ENCODE results near the gene CST9L. TPM values are rescaled to one million over a fixed set of nuclear protein-coding genes. Genes with fewer than 3 reads are reported as not detected.

Gene CST9L
- total and polyA plus RNA-seq, 7 experiments from 2014 or later = not detected

DNA sequence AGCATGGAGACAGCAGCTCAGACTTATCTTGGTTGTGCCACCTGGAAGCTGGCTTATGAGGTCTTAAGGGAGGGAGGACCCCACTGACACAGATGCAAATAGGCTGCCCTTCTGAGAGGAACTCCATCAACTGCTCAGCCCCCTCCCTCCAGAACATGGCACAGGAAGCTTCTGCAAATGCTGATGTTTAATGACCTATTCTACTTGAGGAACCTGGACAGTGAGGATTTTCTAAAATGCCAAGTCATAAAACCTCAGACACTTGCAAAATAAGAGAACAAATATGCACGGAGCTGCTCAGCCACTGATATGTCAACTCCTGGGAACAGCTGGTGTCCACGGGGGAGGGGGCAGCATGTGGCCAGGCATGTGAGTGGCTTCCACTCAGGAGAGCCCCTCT lies 34.0 kb upstream of the CST9L start:
- Mint-ChIP-seq H3K27me3 (peaks cover 4 to 6% (median 5%) of the 10 kb centered on the region in 5 donors), H3K9me3 (no peaks in the 10 kb centered on the region), H3K4me3 (no peak overlapping the region), H3K4me1 (peaks cover 0 to 4% (median 0%) of the 10 kb centered on the region in 7 donors), H3K36me3 (no peaks in the 10 kb centered on the region), H3K27ac (no peak overlapping the region)
- Histone ChIP-seq H3K27me3 (ENCODE audit: control insufficient read depth in 2 of 2, insufficient read depth in 2 of 2, low read length in 2 of 2) (no peaks in the 10 kb centered on the region), H3K4me3 (ENCODE audit: low read length) (no peak overlapping the region), H3K4me1 (ENCODE audit: control insufficient read depth in 2 of 2, insufficient read depth in 2 of 2, low read length in 2 of 2) (no peaks in the 10 kb centered on the region), H3K9me3 (ENCODE audit: control insufficient read depth in 2 of 3, low read length in 3 of 3) (no peaks in the 10 kb centered on the region), H3K36me3 (ENCODE audit: control insufficient read depth in 2 of 3, insufficient read depth in 3 of 3, low read length in 3 of 3) (no peaks in the 10 kb centered on the region), H3K27ac (ENCODE audit: low read depth, low read length) (no peak overlapping the region)
- DNase-seq (no peak), ATAC-seq (peak; percentile 53)
- intact Hi-C loops (cut with micrococcal nuclease) = loop anchor here in 1 of 2 donors (10.0 kb wide), 1 partner anchor 907 kb away; no protein-coding TSS in a partner anchor
- POLR2A ChIA-PET = no interaction called here
- CTCF ChIA-PET = no interaction called here

- no peak overlapping the region for H3K4me3 Mint-ChIP-seq
- Histone ChIP-seq H3K36me3 (ENCODE audit: control insufficient read depth in 2 of 3, insufficient read depth in 3 of 3, low read length in 3 of 3) (no peaks in the 10 kb centered on the region), H3K4me3 (ENCODE audit: low read length) (no peak overlapping the region), H3K27me3 (ENCODE audit: control insufficient read depth in 2 of 2, insufficient read depth in 2 of 2, low read length in 2 of 2) (no peaks in the 10 kb centered on the region), H3K4me1 (ENCODE audit: control insufficient read depth in 2 of 2, insufficient read depth in 2 of 2, low read length in 2 of 2) (no peaks in the 10 kb centered on the region), H3K27ac (ENCODE audit: low read depth, low read length) (no peak overlapping the region), H3K9me3 (ENCODE audit: control insufficient read depth in 2 of 3, low read length in 3 of 3) (no peaks in the 10 kb centered on the region)
- no peaks in the 10 kb centered on the region for H3K9me3 Mint-ChIP-seq
- ChIA-PET CTCF (no interaction called here), POLR2A (no interaction called here)
- no peak for ATAC-seq
- H3K27me3 Mint-ChIP-seq = peaks cover 4 to 9% (median 5%) of the 10 kb centered on the region in 5 donors
- no peak overlapping the region for H3K27ac Mint-ChIP-seq
- H3K36me3 Mint-ChIP-seq = no peaks in the 10 kb centered on the region
- DNase-seq = no peak
- intact Hi-C loops (cut with micrococcal nuclease) = loop anchor here in 1 of 2 donors (10.0 kb wide), 1 partner anchor 907 kb away; no protein-coding TSS in a partner anchor
- H3K4me1 Mint-ChIP-seq = peaks cover 0 to 4% (median 0%) of the 10 kb centered on the region in 7 donors
These were observed 33.4 kb upstream of the CST9L start for GRCh38 chr20:23601715-23602114.

DNA sequence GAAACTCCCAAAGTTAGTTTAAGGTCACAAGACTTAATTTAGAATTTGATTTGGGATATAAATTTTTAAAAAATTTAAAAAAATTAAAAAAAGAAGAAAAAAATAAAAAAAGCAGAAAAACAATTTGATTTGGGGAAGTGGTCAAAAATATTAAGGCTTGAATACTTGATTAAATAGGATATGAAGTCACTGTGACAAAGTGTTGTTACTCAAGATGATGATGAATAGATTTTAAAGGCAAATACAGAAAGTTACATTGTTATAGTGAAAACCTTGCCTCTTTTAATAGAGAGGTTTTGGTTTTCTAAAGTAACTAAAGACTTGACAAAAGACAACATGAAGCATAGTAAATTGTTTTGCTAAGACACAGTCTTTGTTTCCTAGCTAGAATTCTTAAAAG lies 30.2 kb upstream of the CST9L start:
- H3K27me3 ChIP-seq (ENCODE audit: control insufficient read depth in 2 of 2, insufficient read depth in 2 of 2, low read length in 2 of 2) = peaks cover 0 to 3% of the 10 kb centered on the region in 2 donors
- no peaks in the 10 kb centered on the region for H3K36me3 ChIP-seq (ENCODE audit: control insufficient read depth in 2 of 3, insufficient read depth in 3 of 3, low read length in 3 of 3)
- Mint-ChIP-seq H3K27me3 (peaks cover 0 to 7% (median 4%) of the 10 kb centered on the region in 5 donors), H3K36me3 (no peaks in the 10 kb centered on the region), H3K9me3 (no peaks in the 10 kb centered on the region), H3K4me3 (no peak overlapping the region), H3K27ac (no peak overlapping the region), H3K4me1 (peaks cover 0 to 1% (median 0%) of the 10 kb centered on the region in 7 donors)
- CTCF ChIA-PET = no interaction called here
- intact Hi-C loops (cut with micrococcal nuclease) = no loop called here
- no peaks in the 10 kb centered on the region for H3K4me1 ChIP-seq (ENCODE audit: control insufficient read depth in 2 of 2, insufficient read depth in 2 of 2, low read length in 2 of 2)
- no peak overlapping the region for H3K27ac ChIP-seq (ENCODE audit: low read depth, low read length)
- no peak for DNase-seq
- H3K4me3 ChIP-seq (ENCODE audit: low read length) = no peak overlapping the region
- ATAC-seq = no peak
- POLR2A ChIA-PET = no interaction called here
- no peaks in the 10 kb centered on the region for H3K9me3 ChIP-seq (ENCODE audit: control insufficient read depth in 2 of 3, low read length in 3 of 3)

DNA sequence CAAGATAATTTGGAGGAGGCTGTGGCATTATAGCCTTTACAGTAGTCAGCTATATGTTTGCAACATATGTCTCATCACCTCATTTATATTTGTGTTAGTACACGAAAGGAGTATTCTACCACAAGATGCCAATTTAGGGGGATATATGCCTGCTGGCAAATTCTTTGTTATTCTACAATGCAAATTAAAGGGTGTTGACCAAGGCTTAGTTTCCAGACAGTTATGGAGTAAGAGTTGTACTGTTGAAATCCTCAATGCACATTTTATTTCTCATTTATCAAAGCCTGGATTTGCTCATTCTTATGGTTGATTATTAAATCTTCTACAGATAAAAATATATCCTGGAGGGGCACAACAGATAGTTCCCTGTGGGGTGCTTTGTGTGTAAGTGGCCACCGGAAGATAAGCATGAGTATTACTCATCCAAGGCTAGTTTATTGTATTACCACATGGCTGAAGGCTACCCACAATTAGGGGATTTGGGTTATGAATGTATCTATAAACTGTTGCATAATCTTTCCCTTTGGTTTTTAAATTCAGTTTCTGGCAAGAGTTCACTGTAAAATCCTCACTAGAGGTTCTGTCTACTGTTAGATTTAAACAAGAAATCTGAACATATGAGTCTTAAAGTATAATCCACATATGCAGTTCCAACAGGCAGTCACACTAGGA lies 28.4 kb upstream of the CST9L start:
- H3K36me3 ChIP-seq (ENCODE audit: control insufficient read depth in 2 of 3, insufficient read depth in 3 of 3, low read length in 3 of 3) = no peaks in the 10 kb centered on the region
- H3K4me1 Mint-ChIP-seq = peaks cover 0 to 1% (median 0%) of the 10 kb centered on the region in 7 donors
- H3K4me3 ChIP-seq (ENCODE audit: low read length) = no peak overlapping the region
- no peaks in the 10 kb centered on the region for H3K36me3 Mint-ChIP-seq
- ATAC-seq = peak; percentile 36
- POLR2A ChIA-PET = no interaction called here
- DNase-seq = no peak
- H3K27me3 Mint-ChIP-seq = peaks cover 0 to 7% (median 0%) of the 10 kb centered on the region in 5 donors
- H3K27me3 ChIP-seq (ENCODE audit: control insufficient read depth in 2 of 2, insufficient read depth in 2 of 2, low read length in 2 of 2) = peaks cover 0 to 3% of the 10 kb centered on the region in 2 donors
- H3K27ac Mint-ChIP-seq = no peak overlapping the region
- H3K4me3 Mint-ChIP-seq = no peak overlapping the region
- intact Hi-C loops (cut with micrococcal nuclease) = no loop called here
- no peak overlapping the region for H3K27ac ChIP-seq (ENCODE audit: low read depth, low read length)
- CTCF ChIA-PET = no interaction called here
- no peaks in the 10 kb centered on the region for H3K9me3 Mint-ChIP-seq
- no peaks in the 10 kb centered on the region for H3K4me1 ChIP-seq (ENCODE audit: control insufficient read depth in 2 of 2, insufficient read depth in 2 of 2, low read length in 2 of 2)
- H3K9me3 ChIP-seq (ENCODE audit: control insufficient read depth in 2 of 3, low read length in 3 of 3) = no peaks in the 10 kb centered on the region

GRCh38 chr20:23595941-23596340 lies 27.7 kb upstream of the CST9L start:
- no peaks in the 10 kb centered on the region for H3K9me3 Mint-ChIP-seq
- H3K27me3 Mint-ChIP-seq = peaks cover 0 to 7% (median 0%) of the 10 kb centered on the region in 5 donors
- ATAC-seq = no peak
- DNase-seq = no peak
- Histone ChIP-seq H3K36me3 (ENCODE audit: control insufficient read depth in 2 of 3, insufficient read depth in 3 of 3, low read length in 3 of 3) (no peaks in the 10 kb centered on the region), H3K9me3 (ENCODE audit: control insufficient read depth in 2 of 3, low read length in 3 of 3) (no peaks in the 10 kb centered on the region), H3K4me1 (ENCODE audit: control insufficient read depth in 2 of 2, insufficient read depth in 2 of 2, low read length in 2 of 2) (no peaks in the 10 kb centered on the region), H3K27ac (ENCODE audit: low read depth, low read length) (no peak overlapping the region), H3K4me3 (ENCODE audit: low read length) (no peak overlapping the region), H3K27me3 (ENCODE audit: control insufficient read depth in 2 of 2, insufficient read depth in 2 of 2, low read length in 2 of 2) (peaks cover 0 to 3% of the 10 kb centered on the region in 2 donors)
- H3K36me3 Mint-ChIP-seq = no peaks in the 10 kb centered on the region
- H3K4me3 Mint-ChIP-seq = no peak overlapping the region
- intact Hi-C loops (cut with micrococcal nuclease) = no loop called here
- peaks cover 0 to 1% (median 0%) of the 10 kb centered on the region in 7 donors for H3K4me1 Mint-ChIP-seq
- ChIA-PET POLR2A (no interaction called here), CTCF (no interaction called here)
- H3K27ac Mint-ChIP-seq = no peak overlapping the region

GRCh38 chr20:23588434-23589403 lies 20.4 kb upstream of the CST9L start:
- CTCF ChIA-PET = no interaction called here
- DNase-seq (no peak), ATAC-seq (no peak)
- no peaks in the 10 kb centered on the region for H3K4me1 ChIP-seq (ENCODE audit: control insufficient read depth in 2 of 2, insufficient read depth in 2 of 2, low read length in 2 of 2)
- H3K36me3 ChIP-seq (ENCODE audit: control insufficient read depth in 2 of 3, insufficient read depth in 3 of 3, low read length in 3 of 3) = no peaks in the 10 kb centered on the region
- H3K4me1 Mint-ChIP-seq = peaks cover 0 to 1% (median 0%) of the 10 kb centered on the region in 7 donors
- peaks cover 7 to 43% (median 14%) of the 10 kb centered on the region in 5 donors for H3K27me3 Mint-ChIP-seq
- peak overlapping the region in 1 of 10 donors; percentile 82 for H3K4me3 Mint-ChIP-seq
- intact Hi-C loops (cut with micrococcal nuclease) = no loop called here
- H3K4me3 ChIP-seq (ENCODE audit: low read length) = no peak overlapping the region
- POLR2A ChIA-PET = no interaction called here
- H3K36me3 Mint-ChIP-seq = no peaks in the 10 kb centered on the region
- no peaks in the 10 kb centered on the region for H3K27me3 ChIP-seq (ENCODE audit: control insufficient read depth in 2 of 2, insufficient read depth in 2 of 2, low read length in 2 of 2)
- no peak overlapping the region for H3K27ac ChIP-seq (ENCODE audit: low read depth, low read length)
- peaks cover 0 to 2% (median 0%) of the 10 kb centered on the region in 11 donors for H3K9me3 Mint-ChIP-seq
- peak overlapping the region in 2 of 9 donors; percentile 56 to 93 for H3K27ac Mint-ChIP-seq
- H3K9me3 ChIP-seq (ENCODE audit: control insufficient read depth in 2 of 3, low read length in 3 of 3) = no peaks in the 10 kb centered on the region
